NB4 (cell line): Measurements from ENCODE around the gene GRM1.

ENCODE experiments used
- DNase-seq: peaks from one replicate; pipeline ENCODE4 v3.0.0; 2010; ENCODE audit warnings: low read depth
- H3K4me3 ChIP-seq: one replicate; pipeline ENCODE4 v1.5.1; 2011; ENCODE audit warnings: mild to moderate bottlenecking, low read depth, low read length, moderate library complexity
- CTCF ChIP-seq: IDR thresholded peaks from one replicate; pipeline ENCODE4 v1.5.1; 2012; ENCODE audit warnings: low read depth, low read length
- MAX ChIP-seq: IDR thresholded peaks from 2 replicates; pipeline ENCODE4 v1.6.1; 2011; ENCODE audit warnings: low read depth, low read length
- MYC ChIP-seq: IDR thresholded peaks from 2 replicates; pipeline ENCODE4 v1.6.1; 2011; ENCODE audit warnings: low read depth, low read length
- POLR2A ChIP-seq: IDR thresholded peaks from 2 replicates; pipeline ENCODE4 v1.6.1; 2011; ENCODE audit warnings: mild to moderate bottlenecking; ENCODE audit not compliant: insufficient read length; ENCODE audit errors: extremely low read depth

GRM1 gene

GRCh38 chr6:146302994-146303393 is 274.1 kb downstream of the GRM1 start:
- no peak for TF ChIP-seq MYC
- TF ChIP-seq CTCF: no peak
- no peak for TF ChIP-seq POLR2A
- no peak for TF ChIP-seq MAX
- H3K4me3 ChIP-seq: no peak overlapping the region
- DNase-seq: no peak

- TF ChIP-seq MYC: no peak
- TF ChIP-seq POLR2A: no peak
- TF ChIP-seq CTCF: no peak
- TF ChIP-seq MAX: no peak
- no peak for DNase-seq
These were observed 275.3 kb downstream of the GRM1 start for GRCh38 chr6:146304181-146304580.

GRCh38 chr6:146305092-146305491 is 276.2 kb downstream of the GRM1 start:
- peak; percentile 47 for DNase-seq
- H3K4me3 ChIP-seq: no peak overlapping the region
- TF ChIP-seq MYC (peak; percentile 24; the same call in 1 of the 2 replicates), MAX (no peak)

More at GRCh38 chr6:146304181-146304580, 275.3 kb downstream of the GRM1 start:
- H3K4me3 ChIP-seq: no peak overlapping the region

- no peak overlapping the region for H3K4me3 ChIP-seq
- no peak for DNase-seq
- TF ChIP-seq MAX (no peak), CTCF (no peak), POLR2A (no peak), MYC (no peak)
These were observed 277.1 kb downstream of the GRM1 start for GRCh38 chr6:146305951-146306350.

GRCh38 chr6:146310628-146311027 is 281.8 kb downstream of the GRM1 start:
- no peak overlapping the region for H3K4me3 ChIP-seq
- TF ChIP-seq MYC (no peak), MAX (no peak), POLR2A (no peak), CTCF (no peak)
- no peak for DNase-seq

GRCh38 chr6:146311079-146311478 is 282.2 kb downstream of the GRM1 start:
- no peak for TF ChIP-seq MAX
- TF ChIP-seq POLR2A: no peak
- TF ChIP-seq MYC: no peak
- TF ChIP-seq CTCF: no peak
- DNase-seq: no peak

More at GRCh38 chr6:146311079-146311478, 282.2 kb downstream of the GRM1 start:
- H3K4me3 ChIP-seq: no peak overlapping the region
